Muscle layer of colon (tissue), 2 donors: Measurements from ENCODE around the gene HABP4.

Experiments
- H3K27ac ChIP-seq: one replicate; pipeline ENCODE4 v1.7.0; 2013; ENCODE audit warnings: low read depth, mild to moderate bottlenecking, low read length, moderate library complexity
- H3K27me3 ChIP-seq, 2 donors: one replicate each; pipeline ENCODE4 v1.7.0; 2013; ENCODE audit warnings: low read length in 2 of 2, mild to moderate bottlenecking in 2 of 2; ENCODE audit not compliant: insufficient read depth in 2 of 2, control insufficient read depth in 1 of 2
- H3K36me3 ChIP-seq: one replicate; pipeline ENCODE4 v1.7.0; 2013; ENCODE audit warnings: mild to moderate bottlenecking, low read length; ENCODE audit not compliant: insufficient read depth
- H3K4me1 ChIP-seq: one replicate; pipeline ENCODE4 v1.7.0; 2013; ENCODE audit warnings: mild to moderate bottlenecking, low read length; ENCODE audit not compliant: insufficient read depth
- H3K4me3 ChIP-seq, 2 donors: one replicate each; pipeline ENCODE4 v1.7.0; 2013; ENCODE audit warnings: low read length in 2 of 2, low read depth in 1 of 2, mild to moderate bottlenecking in 1 of 2, moderate library complexity in 1 of 2
- H3K9ac ChIP-seq: one replicate; pipeline ENCODE4 v1.7.0; 2013; ENCODE audit warnings: low read length
- H3K9me3 ChIP-seq: one replicate; pipeline ENCODE4 v1.7.0; 2013; ENCODE audit warnings: mild to moderate bottlenecking, low read length
- donor health status: abdominal sarcoma.
- donor health status: Adenocarcinoma of cecum.

HABP4 gene

GRCh38 chr9:96515621-96516470 is 65.9 kb downstream of the HABP4 start:
- peaks cover 5% of the 10 kb centered on the region for H3K4me1 ChIP-seq
- no peak overlapping the region for H3K4me3 ChIP-seq
- H3K36me3 ChIP-seq = peaks cover 13% of the 10 kb centered on the region
- no peaks in the 10 kb centered on the region for H3K27me3 ChIP-seq
- no peak overlapping the region for H3K27ac ChIP-seq
- no peak overlapping the region for H3K9ac ChIP-seq
- H3K9me3 ChIP-seq = no peaks in the 10 kb centered on the region

GRCh38 chr9:96519095-96519494 is 69.1 kb downstream of the HABP4 start:
- Histone ChIP-seq H3K27ac (no peak overlapping the region), H3K4me3 (no peak overlapping the region), H3K27me3 (no peaks in the 10 kb centered on the region), H3K9ac (no peak overlapping the region), H3K4me1 (peaks cover 2% of the 10 kb centered on the region), H3K9me3 (no peaks in the 10 kb centered on the region), H3K36me3 (peaks cover 17% of the 10 kb centered on the region)

GRCh38 chr9:96519787-96520186 is 69.8 kb downstream of the HABP4 start:
- H3K9me3 ChIP-seq = no peaks in the 10 kb centered on the region
- H3K27me3 ChIP-seq = no peaks in the 10 kb centered on the region
- no peaks in the 10 kb centered on the region for H3K4me1 ChIP-seq
- H3K4me3 ChIP-seq = no peak overlapping the region
- H3K36me3 ChIP-seq = peaks cover 12% of the 10 kb centered on the region
- H3K27ac ChIP-seq = no peak overlapping the region
- H3K9ac ChIP-seq = no peak overlapping the region

- no peaks in the 10 kb centered on the region for H3K27me3 ChIP-seq
- H3K4me3 ChIP-seq = no peak overlapping the region
- peaks cover 15% of the 10 kb centered on the region for H3K36me3 ChIP-seq
- H3K9me3 ChIP-seq = no peaks in the 10 kb centered on the region
- H3K27ac ChIP-seq = no peak overlapping the region
- H3K4me1 ChIP-seq = no peaks in the 10 kb centered on the region
- H3K9ac ChIP-seq = no peak overlapping the region
Measured at GRCh38 chr9:96522366-96522765, 72.4 kb downstream of the HABP4 start.

GRCh38 chr9:96523374-96523773 is 73.4 kb downstream of the HABP4 start:
- H3K36me3 ChIP-seq = peaks cover 15% of the 10 kb centered on the region
- no peak overlapping the region for H3K9ac ChIP-seq
- no peaks in the 10 kb centered on the region for H3K27me3 ChIP-seq
- H3K27ac ChIP-seq = no peak overlapping the region
- no peaks in the 10 kb centered on the region for H3K4me1 ChIP-seq
- H3K4me3 ChIP-seq = no peak overlapping the region
- H3K9me3 ChIP-seq = no peaks in the 10 kb centered on the region

GRCh38 chr9:96524045-96524444 is 74.1 kb downstream of the HABP4 start:
- H3K27ac ChIP-seq = no peak overlapping the region
- H3K36me3 ChIP-seq = peaks cover 15% of the 10 kb centered on the region
- H3K4me1 ChIP-seq = no peaks in the 10 kb centered on the region
- no peaks in the 10 kb centered on the region for H3K27me3 ChIP-seq
- H3K4me3 ChIP-seq = no peak overlapping the region
- no peaks in the 10 kb centered on the region for H3K9me3 ChIP-seq
- H3K9ac ChIP-seq = no peak overlapping the region

GRCh38 chr9:96524764-96525163 is 74.8 kb downstream of the HABP4 start:
- H3K27me3 ChIP-seq = no peaks in the 10 kb centered on the region
- H3K9me3 ChIP-seq = no peaks in the 10 kb centered on the region
- no peaks in the 10 kb centered on the region for H3K4me1 ChIP-seq
- H3K9ac ChIP-seq = no peak overlapping the region
- no peak overlapping the region for H3K4me3 ChIP-seq
- peaks cover 15% of the 10 kb centered on the region for H3K36me3 ChIP-seq
- H3K27ac ChIP-seq = no peak overlapping the region

- H3K4me1 ChIP-seq = no peaks in the 10 kb centered on the region
- H3K36me3 ChIP-seq = peaks cover 14% of the 10 kb centered on the region
- no peak overlapping the region for H3K9ac ChIP-seq
- no peaks in the 10 kb centered on the region for H3K27me3 ChIP-seq
- no peak overlapping the region for H3K27ac ChIP-seq
- H3K4me3 ChIP-seq = no peak overlapping the region
- no peaks in the 10 kb centered on the region for H3K9me3 ChIP-seq
Measured at GRCh38 chr9:96532173-96532572, 82.2 kb downstream of the HABP4 start.

GRCh38 chr9:96540106-96540505 is 90.1 kb downstream of the HABP4 start:
- no peak overlapping the region for H3K4me3 ChIP-seq
- no peaks in the 10 kb centered on the region for H3K4me1 ChIP-seq
- H3K9me3 ChIP-seq = no peaks in the 10 kb centered on the region
- H3K36me3 ChIP-seq = peaks cover 23% of the 10 kb centered on the region
- H3K27ac ChIP-seq = no peak overlapping the region
- H3K27me3 ChIP-seq = no peaks in the 10 kb centered on the region
- H3K9ac ChIP-seq = no peak overlapping the region
